HepG2 (cell line): ENCODE data around the gene RAB3B. TPM values are rescaled to one million over a fixed set of nuclear protein-coding genes. Genes with fewer than 3 reads are reported as not detected.

Experiments
- ATF7 ChIP-seq, 2 experiments: fragments of 450-650 bp in 1 of 2; sonication (generic) in 1 of 2; formaldehyde crosslinking in 1 of 2; IDR thresholded peaks; 2 replicates each; pipeline versions ENCODE4 v1.4.0 to v1.6.1; 2016 to 2020; ENCODE audit warnings: antibody characterized with exemption in 1 of 2, mild to moderate bottlenecking in 1 of 2, missing genetic modification reagents in 1 of 2
- ATF7-NPFF ChIP-seq: sonication (generic); formaldehyde crosslinking; IDR thresholded peaks from 2 replicates; pipeline ENCODE4 v1.8.1; 2023; ENCODE audit warnings: mild to moderate bottlenecking, low read depth, missing genetic modification reagents, moderate library complexity
- CENPBD1 ChIP-seq: sonication (generic); formaldehyde crosslinking; IDR thresholded peaks from 2 replicates; pipeline ENCODE4 v1.8.0; 2022; ENCODE audit warnings: missing genetic modification reagents, low read depth, mild to moderate bottlenecking, borderline replicate concordance
- EZH2 ChIP-seq: conservative IDR thresholded peaks from 2 replicates; pipeline ENCODE4 v1.6.1; 2012; ENCODE audit warnings: mild to moderate bottlenecking, low read depth, low read length, moderate library complexity
- FOXA3 ChIP-seq: IDR thresholded peaks from 2 replicates; pipeline ENCODE4 v1.6.1; 2016; ENCODE audit warnings: missing genetic modification reagents, missing compliant biosample characterization
- MATR3 ChIP-seq: sonication (generic); formaldehyde crosslinking; IDR thresholded peaks from 2 replicates; pipeline ENCODE4 v1.4.0; 2020; ENCODE audit warnings: missing genetic modification reagents
- MXI1 ChIP-seq: IDR thresholded peaks from 3 replicates; pipeline ENCODE4 v1.6.1; 2012; ENCODE audit warnings: low read depth, low read length, inconsistent platforms, borderline replicate concordance
- PHF8 ChIP-seq: sonication (generic); formaldehyde crosslinking; IDR thresholded peaks from 2 replicates; pipeline ENCODE4 v1.5.0; 2020; ENCODE audit warnings: missing genetic modification reagents
- POLR2AphosphoS2 ChIP-seq: IDR thresholded peaks from 2 replicates; pipeline ENCODE4 v1.6.1; 2011; ENCODE audit warnings: low read depth, low read length, improper control_type of control experiment
- PRDM15 ChIP-seq: sonication (generic); formaldehyde crosslinking; IDR thresholded peaks from 2 replicates; pipeline ENCODE4 v1.4.0; 2020; ENCODE audit warnings: missing genetic modification reagents
- U2AF2 ChIP-seq: fragments of 200-400 bp; formaldehyde crosslinking; IDR thresholded peaks from 2 replicates; pipeline ENCODE4 v1.6.1; 2017; ENCODE audit warnings: low read depth, mild to moderate bottlenecking, low read length
- ZNF207 ChIP-seq: fragments of 450-650 bp; IDR thresholded peaks from 2 replicates; pipeline ENCODE4 v1.6.1; 2016; ENCODE audit warnings: antibody characterized with exemption, borderline replicate concordance
- ZNF224 ChIP-seq: sonication (generic); formaldehyde crosslinking; IDR thresholded peaks from 2 replicates; pipeline ENCODE4 v1.5.0; 2020; ENCODE audit warnings: mild to moderate bottlenecking, missing genetic modification reagents
- ZNF24 ChIP-seq: fragments of 450-650 bp; IDR thresholded peaks from 2 replicates; pipeline ENCODE4 v1.6.1; 2017; ENCODE audit warnings: antibody characterized with exemption, mild to moderate bottlenecking
- ZNF629 ChIP-seq: sonication (generic); formaldehyde crosslinking; conservative IDR thresholded peaks from 2 replicates; pipeline ENCODE4 v1.5.0; 2020; ENCODE audit warnings: missing genetic modification reagents
- ZNF670 ChIP-seq: sonication (generic); formaldehyde crosslinking; IDR thresholded peaks from 2 replicates; pipeline ENCODE4 v1.8.0; 2022; ENCODE audit warnings: mild to moderate bottlenecking, missing genetic modification reagents, borderline replicate concordance
- polyA plus RNA-seq, 8 experiments: library from polyadenylated mRNA; depleted of rRNA in 3 of 8; stranded (reverse) in 7 of 8; unstranded in 1 of 8; fragments of >200 nt; fragmentation: Illumina TruSeq in 4 of 8; extraction: Trizol in 4 of 8; gene quantifications; 2 replicates each; pipeline versions ENCODE4 v1.2.1 to v1.2.3, GENCODE V29; 2011 to 2016; ENCODE audit warnings: low read depth in 4 of 8, missing spikeins in 1 of 8, mixed read lengths in 1 of 8; ENCODE audit not compliant: insufficient read depth in 1 of 8
- total RNA-seq, 5 experiments: library from RNA; depleted of rRNA; stranded (reverse); fragments of >200 nt; fragmentation: Illumina TruSeq; extraction: Trizol; gene quantifications; 2 replicates each; pipeline ENCODE4 v1.2.3, GENCODE V29; 2016; ENCODE audit warnings: low read depth in 1 of 5
- TF ChIP-seq, protein P1 (sequence below): sonication (generic); formaldehyde crosslinking; IDR thresholded peaks from 2 replicates; pipeline ENCODE4 v1.5.0; 2020; ENCODE audit warnings: missing genetic modification reagents
- TF ChIP-seq, protein P2 (sequence below): sonication (generic); formaldehyde crosslinking; IDR thresholded peaks from 2 replicates; pipeline ENCODE4 v1.4.0; 2020; ENCODE audit warnings: mild to moderate bottlenecking, missing genetic modification reagents
- TF ChIP-seq, protein P3 (sequence below): sonication (generic); formaldehyde crosslinking; IDR thresholded peaks from 2 replicates; pipeline ENCODE4 v1.8.0; 2022; ENCODE audit warnings: low read depth, missing genetic modification reagents
- TF ChIP-seq, protein P4 (sequence below): sonication (generic); formaldehyde crosslinking; IDR thresholded peaks from 2 replicates; pipeline ENCODE4 v1.5.0; 2020; ENCODE audit warnings: mild to moderate bottlenecking, missing genetic modification reagents

The RAB3B gene
- total and polyA plus RNA-seq, 2 of the 13 experiments (the other 11 are each of a cell fraction or from before 2014, with no cell fraction given) = 1.0 to 1.2 TPM

- TF ChIP-seq ZNF207 (no peak), ATF7 (IDR thresholded peaks at IDR 0.05) (no peak), ATF7 (CRISPR knock-in tag; IDR thresholded peaks at IDR 0.05) (0 out of 2 replicates have a peak, but pooled peaks have one; percentile 34), ZNF24 (no peak), CENPBD1 (CRISPR knock-in tag) (no peak), PHF8 (CRISPR knock-in tag) (peak; percentile 87), ZNF629 (CRISPR knock-in tag) (0 out of 2 replicates have a peak, but pooled peaks have one; percentile 13), ZNF670 (CRISPR knock-in tag) (no peak), PRDM15 (CRISPR knock-in tag) (no peak; the same call in 1 of the 2 replicates), MXI1 (peak; percentile 86; the same call in 1 of the 3 replicates), ATF7-NPFF (CRISPR knock-in tag) (peak; percentile 70), EZH2 (no peak), POLR2AphosphoS2 (no peak), ZNF224 (CRISPR knock-in tag) (peak; percentile 67; the same call in 1 of the 2 replicates), U2AF2 (no peak), FOXA3 (CRISPR knock-in tag) (no peak), MATR3 (CRISPR knock-in tag) (no peak)
- TF ChIP-seq, protein P1, sequence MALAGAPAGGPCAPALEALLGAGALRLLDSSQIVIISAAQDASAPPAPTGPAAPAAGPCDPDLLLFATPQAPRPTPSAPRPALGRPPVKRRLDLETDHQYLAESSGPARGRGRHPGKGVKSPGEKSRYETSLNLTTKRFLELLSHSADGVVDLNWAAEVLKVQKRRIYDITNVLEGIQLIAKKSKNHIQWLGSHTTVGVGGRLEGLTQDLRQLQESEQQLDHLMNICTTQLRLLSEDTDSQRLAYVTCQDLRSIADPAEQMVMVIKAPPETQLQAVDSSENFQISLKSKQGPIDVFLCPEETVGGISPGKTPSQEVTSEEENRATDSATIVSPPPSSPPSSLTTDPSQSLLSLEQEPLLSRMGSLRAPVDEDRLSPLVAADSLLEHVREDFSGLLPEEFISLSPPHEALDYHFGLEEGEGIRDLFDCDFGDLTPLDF (CRISPR knock-in tag) = 0 out of 2 replicates have a peak, but pooled peaks have one; percentile 43
- TF ChIP-seq, protein P2, sequence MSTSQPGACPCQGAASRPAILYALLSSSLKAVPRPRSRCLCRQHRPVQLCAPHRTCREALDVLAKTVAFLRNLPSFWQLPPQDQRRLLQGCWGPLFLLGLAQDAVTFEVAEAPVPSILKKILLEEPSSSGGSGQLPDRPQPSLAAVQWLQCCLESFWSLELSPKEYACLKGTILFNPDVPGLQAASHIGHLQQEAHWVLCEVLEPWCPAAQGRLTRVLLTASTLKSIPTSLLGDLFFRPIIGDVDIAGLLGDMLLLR = peak; percentile 79
- TF ChIP-seq, protein P3, sequence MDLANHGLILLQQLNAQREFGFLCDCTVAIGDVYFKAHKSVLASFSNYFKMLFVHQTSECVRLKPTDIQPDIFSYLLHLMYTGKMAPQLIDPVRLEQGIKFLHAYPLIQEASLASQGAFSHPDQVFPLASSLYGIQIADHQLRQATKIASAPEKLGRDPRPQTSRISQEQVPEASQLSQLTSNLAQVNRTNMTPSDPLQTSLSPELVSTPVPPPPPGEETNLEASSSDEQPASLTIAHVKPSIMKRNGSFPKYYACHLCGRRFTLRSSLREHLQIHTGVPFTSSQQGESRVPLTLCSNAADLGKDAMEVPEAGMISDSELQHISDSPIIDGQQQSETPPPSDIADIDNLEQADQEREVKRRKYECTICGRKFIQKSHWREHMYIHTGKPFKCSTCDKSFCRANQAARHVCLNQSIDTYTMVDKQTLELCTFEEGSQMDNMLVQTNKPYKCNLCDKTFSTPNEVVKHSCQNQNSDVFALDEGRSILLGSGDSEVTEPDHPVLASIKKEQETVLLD (CRISPR knock-in tag) = no peak
- TF ChIP-seq, protein P4, sequence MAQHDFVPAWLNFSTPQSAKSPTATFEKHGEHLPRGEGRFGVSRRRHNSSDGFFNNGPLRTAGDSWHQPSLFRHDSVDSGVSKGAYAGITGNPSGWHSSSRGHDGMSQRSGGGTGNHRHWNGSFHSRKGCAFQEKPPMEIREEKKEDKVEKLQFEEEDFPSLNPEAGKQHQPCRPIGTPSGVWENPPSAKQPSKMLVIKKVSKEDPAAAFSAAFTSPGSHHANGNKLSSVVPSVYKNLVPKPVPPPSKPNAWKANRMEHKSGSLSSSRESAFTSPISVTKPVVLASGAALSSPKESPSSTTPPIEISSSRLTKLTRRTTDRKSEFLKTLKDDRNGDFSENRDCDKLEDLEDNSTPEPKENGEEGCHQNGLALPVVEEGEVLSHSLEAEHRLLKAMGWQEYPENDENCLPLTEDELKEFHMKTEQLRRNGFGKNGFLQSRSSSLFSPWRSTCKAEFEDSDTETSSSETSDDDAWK = no peak
Observed at GRCh38 chr1:52033190-52034049, 42.9 kb upstream of the RAB3B start, which contains the start of gene KTI12 (continued).
